ENCODE data around the gene GCNT2.
"Not testable (repeated sequence)": the region's sequence is repeated elsewhere in the genome, so short reads cannot be mapped to it uniquely, and the experiment has no call there.

Gene GCNT2

DNA sequence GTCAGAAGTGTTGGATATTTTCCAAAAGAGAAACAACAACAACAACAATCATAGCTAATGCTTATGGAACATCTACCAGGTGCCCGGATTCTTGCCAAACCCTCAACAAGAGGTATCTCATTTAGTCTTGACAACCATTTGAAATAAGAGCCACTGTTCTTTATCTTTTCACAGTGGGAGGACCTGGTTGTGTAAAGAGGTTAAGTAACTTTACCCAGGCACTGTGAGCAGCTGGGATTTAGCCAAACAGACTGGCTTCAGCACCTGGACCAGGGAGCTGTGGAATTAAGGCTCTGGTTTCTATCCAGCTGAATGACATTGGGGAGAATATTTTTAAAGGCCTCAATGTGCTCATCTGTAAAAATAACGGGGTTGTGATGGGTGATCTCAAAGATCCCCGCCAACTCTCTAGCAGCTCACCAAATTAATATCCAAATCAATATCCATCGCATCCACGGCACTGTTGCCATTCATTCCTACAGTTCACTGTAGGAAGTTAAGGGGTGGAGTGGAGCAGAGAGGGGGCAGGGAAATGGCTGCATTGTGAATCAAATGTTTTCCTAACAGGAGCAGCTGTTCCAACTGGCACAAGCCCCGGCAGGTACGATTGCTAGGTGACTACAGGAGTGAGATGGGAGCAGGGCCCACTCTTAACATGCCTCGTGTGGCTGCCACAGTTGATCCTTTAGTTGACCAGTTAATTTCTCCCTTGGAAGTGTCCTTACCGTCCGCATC is 61.8 kb downstream of the GCNT2 start:
- no peak for DNase-seq

DNA sequence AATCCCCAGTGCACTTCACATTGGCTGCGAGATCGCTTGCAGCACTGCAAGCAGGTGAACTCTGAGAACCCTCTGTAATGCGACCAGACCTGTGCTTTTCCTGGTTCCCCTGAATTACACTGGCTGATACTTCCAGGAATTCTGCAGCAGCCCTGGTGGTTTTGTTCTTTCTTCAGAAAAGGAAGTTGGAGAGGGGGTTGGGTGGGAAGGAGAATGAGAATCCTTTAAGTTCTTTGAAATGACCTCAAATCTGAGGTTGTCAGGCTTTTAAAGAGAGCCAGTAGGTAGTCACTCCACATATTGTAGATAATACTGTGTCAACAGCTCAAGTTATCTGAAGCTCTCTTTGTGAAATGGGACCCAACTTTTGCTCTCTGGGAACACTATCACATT is 62.4 kb downstream of the GCNT2 start:
- no peak for DNase-seq

DNA sequence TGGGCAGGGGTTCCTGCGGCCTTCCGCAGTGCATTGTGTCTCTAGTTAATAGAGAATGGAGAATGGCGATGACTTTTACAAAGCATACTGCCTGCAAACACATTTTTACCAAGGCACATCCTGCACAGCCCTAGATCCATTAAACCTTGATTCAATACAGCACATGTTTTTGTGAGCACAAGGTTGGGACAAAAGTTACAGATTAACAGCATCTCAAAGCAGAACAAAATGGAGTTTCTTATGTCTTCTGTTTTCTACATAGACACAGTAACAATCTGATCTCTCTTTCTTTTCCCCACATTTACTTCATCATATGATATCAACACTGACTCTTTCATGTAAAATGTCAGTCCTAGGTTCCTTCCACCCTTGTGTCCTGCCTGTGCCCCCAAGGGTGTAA is 63.5 kb downstream of the GCNT2 start:
- no peak for DNase-seq

DNA sequence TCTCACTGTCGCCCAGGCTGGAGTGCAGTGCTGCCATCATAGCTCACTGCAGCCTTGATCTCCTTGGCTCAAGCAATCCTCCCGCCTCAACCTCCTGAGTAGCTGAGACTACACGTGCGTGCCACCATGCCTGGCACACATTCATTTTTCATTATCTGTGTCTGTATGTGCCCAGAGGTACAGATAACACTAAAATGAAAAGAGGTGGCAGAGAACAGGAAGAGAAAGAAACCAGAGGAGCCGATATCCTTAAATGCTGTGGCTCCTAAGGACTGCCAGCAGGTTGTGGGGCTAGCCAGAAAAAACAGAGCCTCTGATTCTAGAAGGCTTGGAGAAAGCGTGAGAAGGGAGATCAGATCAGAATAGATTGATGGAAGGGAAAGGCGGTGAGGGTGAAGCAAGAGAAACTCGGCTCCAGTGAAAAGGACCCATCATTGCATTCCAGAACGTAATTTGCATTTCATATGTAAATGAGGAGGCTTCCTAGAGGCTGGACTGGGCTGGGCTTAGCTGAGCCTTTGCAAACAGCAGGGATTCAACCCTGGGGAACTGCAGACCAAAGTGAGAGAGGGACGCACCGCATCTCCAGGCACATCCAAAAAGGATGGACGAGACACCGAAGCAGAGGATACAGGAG is 64.2 kb downstream of the GCNT2 start:
- no peak for DNase-seq

DNA sequence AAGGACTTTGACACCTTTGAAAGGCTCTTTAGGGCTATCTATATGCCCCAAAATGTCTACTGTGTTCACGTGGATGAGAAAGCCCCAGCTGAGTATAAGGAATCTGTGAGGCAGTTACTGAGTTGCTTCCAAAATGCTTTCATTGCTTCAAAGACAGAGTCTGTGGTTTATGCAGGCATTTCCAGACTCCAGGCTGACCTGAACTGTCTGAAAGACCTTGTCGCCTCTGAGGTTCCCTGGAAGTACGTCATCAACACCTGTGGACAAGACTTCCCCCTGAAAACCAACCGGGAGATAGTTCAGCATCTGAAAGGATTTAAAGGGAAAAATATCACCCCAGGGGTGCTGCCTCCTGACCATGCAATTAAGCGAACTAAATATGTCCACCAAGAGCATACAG is 65.2 kb downstream of the GCNT2 start:
- DNase-seq: no peak

GRCh38 chr6:10587656-10588406 is 66.7 kb downstream of the GCNT2 start:
- DNase-seq: peak in 1 of 2 donors; percentile 16

DNA sequence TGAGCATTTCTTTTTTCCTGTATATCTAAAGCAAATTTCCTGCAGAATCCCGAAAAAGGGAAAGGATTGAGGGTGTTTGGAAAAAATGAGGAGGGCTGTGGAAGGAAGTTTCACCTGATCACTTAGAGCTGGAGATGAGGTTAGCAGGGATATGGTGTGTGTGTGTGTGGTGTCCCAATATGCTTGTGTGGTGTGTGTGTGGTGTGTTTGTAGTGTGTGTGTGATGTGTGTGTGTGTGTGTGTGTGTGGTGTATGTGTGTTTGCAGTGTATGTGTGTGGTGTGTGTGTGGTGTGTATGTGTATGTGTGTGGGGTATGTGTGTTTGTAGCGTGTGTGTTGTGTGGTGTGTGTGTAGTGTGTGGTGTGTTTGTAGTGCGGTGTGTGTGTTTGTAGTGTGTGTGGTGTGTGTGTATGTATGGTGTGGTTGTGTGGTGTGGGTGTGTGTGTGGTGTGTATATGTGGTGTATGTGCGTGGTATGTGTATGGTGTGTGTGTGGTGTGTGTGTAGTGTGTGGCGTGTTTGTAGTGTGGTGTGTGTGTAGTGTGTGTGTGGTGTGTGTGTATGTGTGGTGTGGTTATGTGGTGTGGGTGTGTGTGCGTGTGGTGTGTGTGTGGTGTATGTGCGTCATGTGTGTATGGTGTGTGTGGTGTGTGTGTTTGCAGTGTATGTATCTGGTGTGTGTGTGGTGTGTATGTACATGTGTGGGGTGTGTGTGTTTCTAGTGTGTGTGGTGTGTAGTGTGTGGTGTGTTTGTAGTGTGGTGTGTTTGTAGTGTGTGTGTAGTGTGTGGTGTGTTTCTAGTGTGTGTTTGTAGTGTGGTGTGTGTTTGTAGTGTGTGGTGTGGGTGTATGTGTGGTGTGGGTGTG is 67.6 kb downstream of the GCNT2 start:
- no peak for DNase-seq

DNA sequence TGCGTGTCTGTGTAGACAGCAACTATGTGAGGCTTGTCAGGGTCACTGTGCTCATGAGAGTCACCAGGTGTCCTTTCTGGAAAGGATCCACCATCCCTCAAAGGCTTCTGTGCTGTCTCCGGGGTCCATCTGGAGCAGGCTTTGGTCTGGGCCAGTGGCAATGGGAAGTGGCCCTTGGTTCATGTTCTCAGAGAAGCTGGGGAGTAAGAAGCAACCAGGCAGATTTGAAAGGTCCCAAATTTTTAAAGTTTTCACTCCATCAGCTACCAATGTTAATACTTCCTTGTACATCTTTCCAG is 68.2 kb downstream of the GCNT2 start:
- DNase-seq: no peak

DNA sequence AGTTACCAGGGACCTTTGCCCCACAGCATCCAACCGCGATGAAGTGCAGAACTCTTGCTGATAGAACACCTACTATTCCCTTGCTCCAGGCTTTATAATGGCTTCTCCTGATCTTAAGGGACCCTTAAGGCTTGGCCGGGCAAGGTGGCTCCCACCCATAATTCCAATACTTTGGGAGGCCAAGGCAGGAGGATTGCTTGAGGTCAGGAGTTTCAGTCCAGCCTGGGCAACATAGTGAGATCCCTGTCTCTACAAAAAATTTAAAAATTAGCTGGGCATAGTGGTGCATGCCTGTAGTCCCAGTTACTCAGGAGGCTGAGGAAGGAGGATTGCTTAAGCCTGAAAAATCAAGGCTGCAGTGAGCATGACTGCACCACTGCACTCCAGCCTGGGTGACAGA is 68.8 kb downstream of the GCNT2 start:
- DNase-seq: no peak

DNA sequence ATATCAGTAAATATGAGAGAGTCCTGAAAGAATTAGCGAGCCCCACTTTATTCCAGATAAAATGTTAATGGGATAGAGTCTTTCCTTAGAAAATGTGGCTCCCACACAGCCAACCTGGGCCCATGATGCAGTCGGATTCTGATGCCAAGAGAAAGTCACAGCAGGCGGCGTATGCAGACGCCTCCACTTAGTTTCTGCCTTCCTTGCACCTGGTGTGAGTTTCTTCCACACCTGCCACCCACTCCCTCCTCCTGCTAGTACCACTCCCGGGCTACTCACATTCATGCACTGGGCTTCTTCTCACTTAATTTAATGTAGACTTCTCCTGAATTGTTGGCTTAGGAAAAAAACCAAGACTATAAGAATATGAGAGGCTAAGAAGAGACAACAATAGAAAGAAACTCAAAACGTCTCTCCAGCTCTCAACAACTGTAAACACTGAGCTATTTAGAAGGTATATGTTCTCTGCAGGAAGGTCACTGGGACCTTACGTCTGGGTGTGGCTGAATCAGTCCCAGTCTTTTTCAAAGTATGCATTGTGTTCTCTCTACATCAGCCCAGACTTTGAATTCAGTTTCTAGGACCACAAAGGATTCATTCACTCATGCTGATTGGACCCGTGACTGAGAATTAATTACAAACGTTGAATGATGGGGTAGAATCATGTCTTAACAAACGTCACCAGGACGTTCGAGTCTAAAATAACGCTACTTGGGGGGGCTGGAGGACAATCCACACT is 70.4 kb downstream of the GCNT2 start:
- DNase-seq: no peak

DNA sequence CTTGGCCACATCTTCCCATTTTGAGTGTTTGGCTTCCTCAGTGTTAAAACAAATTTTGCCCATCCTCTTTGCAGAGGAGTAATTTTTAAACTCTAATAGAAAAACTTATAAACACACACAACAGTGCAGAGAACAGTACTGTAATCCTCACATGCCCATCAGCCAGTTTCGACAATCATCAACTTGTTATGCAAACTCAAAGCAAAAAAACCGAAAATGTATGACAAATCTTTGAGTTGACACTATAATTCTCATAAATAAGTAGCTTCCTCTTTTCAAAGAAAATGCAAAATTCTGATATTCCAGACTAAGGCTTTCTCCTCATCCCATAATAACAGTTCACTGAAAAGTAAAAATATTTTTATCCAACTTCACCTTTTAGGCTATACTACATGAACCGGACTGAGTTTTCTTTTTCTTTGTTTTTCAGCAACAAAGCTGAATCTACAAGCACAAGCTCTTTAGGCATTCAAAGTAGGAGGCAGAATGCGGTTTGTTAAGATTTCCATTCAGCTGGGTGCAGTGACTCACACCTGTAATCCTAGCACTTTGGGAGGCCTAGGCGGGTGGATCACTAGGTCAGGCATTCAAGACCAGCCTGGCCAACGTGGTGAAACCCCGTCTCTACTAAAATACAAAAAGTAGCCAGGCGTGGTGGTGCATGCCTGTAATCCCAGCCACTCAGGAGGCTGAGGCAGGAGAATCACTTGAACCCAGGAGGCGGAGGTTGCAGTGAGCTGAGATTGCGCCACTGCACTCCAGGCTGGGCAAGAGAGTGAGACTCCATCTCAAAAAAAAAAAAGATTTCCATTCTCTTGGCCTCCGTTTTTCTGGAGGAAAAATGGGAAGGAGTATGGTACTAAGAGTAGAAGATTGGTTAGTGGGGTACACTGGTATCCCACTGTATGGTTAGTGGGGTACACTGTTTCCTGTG is 74.8 kb downstream of the GCNT2 start:
- DNase-seq: peak in 1 of 2 donors; percentile 30

- no peak for DNase-seq
Measured at GRCh38 chr6:10597499-10598001, 76.4 kb downstream of the GCNT2 start.

- no peak for DNase-seq
Measured at GRCh38 chr6:10598084-10598960, 77.2 kb downstream of the GCNT2 start.

- DNase-seq: no peak
Measured at GRCh38 chr6:10599046-10599445, 77.9 kb downstream of the GCNT2 start.

- not testable (repeated sequence) for DNase-seq
Measured at GRCh38 chr6:10600681-10601080, 79.5 kb downstream of the GCNT2 start.

DNA sequence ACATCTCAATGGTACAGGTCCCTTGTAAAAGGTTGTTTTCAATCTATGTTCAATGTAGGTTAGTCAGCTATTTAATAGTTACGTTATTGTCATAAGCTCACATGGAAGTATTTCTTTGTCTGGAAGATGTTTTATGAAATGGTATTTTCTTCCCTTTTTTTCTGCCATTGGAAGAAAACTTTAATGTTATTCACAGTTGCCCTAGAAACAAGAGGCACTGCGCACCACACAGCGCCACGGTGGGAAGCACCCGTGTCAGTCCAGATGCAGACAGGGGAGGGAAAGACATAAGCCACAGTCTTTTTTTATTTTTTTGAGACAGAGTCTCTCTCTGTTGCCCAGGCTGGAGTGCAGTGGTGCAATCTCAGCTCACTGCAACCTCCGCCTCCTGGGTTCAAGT is 82.1 kb downstream of the GCNT2 start:
- DNase-seq: peak in 1 of 2 donors; percentile 47

GRCh38 chr6:10609038-10609437 is 87.9 kb downstream of the GCNT2 start:
- DNase-seq: no peak

GRCh38 chr6:10610289-10610688 is 89.1 kb downstream of the GCNT2 start:
- DNase-seq: no peak

GRCh38 chr6:10612161-10612560 is 91.0 kb downstream of the GCNT2 start:
- no peak for DNase-seq

DNA sequence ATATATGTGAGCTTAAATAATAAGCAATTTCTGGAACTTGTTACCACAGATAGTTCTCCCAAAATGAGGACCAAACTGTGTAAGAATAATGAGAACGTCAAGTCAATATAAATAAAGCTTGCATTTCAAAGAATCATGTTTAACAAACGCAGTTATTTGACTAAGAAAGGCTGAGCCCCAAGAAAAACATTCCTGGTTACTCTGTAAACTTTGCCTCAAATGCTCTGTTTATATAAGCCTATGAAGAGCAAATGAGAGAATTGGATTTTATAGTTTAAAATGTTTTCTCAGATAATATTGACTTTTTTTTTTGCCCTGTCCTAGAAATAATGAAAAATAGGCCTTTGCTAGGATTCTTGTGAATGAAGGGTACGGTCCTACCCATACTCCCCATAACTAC is 91.9 kb downstream of the GCNT2 start:
- DNase-seq: no peak

All from CD4-positive, alpha-beta T cell treated with Interleukin-4 for 1 hour (primary cell).